ENCODE data around the gene MDP1. TPM values are rescaled to one million over a fixed set of nuclear protein-coding genes. Genes with fewer than 3 reads are reported as not detected.

The MDP1 gene
- total and polyA plus RNA-seq, 8 donors: 9.8 to 19.4 (median 12.4) TPM

- peaks cover 0 to 34% of the 10 kb centered on the region in 2 donors for H3K36me3 ChIP-seq
- no peaks in the 10 kb centered on the region for H3K4me1 ChIP-seq
- no peaks in the 10 kb centered on the region for H3K27me3 ChIP-seq
- H3K4me3 ChIP-seq: no peak within 1 kb of the TSS
- no peak for TF ChIP-seq CTCF (IDR thresholded peaks at IDR 0.05)
- no peak for ATAC-seq
- H3K27ac ChIP-seq: no peak within 1 kb of the TSS
- no peaks in the 10 kb centered on the region for H3K9me3 ChIP-seq
- intact Hi-C loops (cut with DNase I): no loop called here
- DNase-seq: no peak
Measured at GRCh38 chr14:24262821-24263733, 47.2 kb upstream of the MDP1 start, which contains the start of gene TGM1. TSS of gene TGM1 (minus strand) at chr14:24263177. CDS start at chr14:24262352, 825 bp downstream.

- H3K4me3 ChIP-seq: no peak overlapping the region
- no peak overlapping the region for H3K27ac ChIP-seq
- H3K4me1 ChIP-seq: no peaks in the 10 kb centered on the region
- no peaks in the 10 kb centered on the region for H3K9me3 ChIP-seq
- no peak for TF ChIP-seq CTCF (IDR thresholded peaks at IDR 0.05)
- ATAC-seq (no peak), DNase-seq (no peak)
- intact Hi-C loops (cut with DNase I): no loop called here
- H3K36me3 ChIP-seq: peaks cover 0 to 25% of the 10 kb centered on the region in 2 donors
- H3K27me3 ChIP-seq: no peaks in the 10 kb centered on the region
Measured at GRCh38 chr14:24261969-24262327, 46.1 kb upstream of the MDP1 start.

- H3K36me3 ChIP-seq: peaks cover 0 to 19% of the 10 kb centered on the region in 2 donors
- no peaks in the 10 kb centered on the region for H3K27me3 ChIP-seq
- no peaks in the 10 kb centered on the region for H3K4me1 ChIP-seq
- no peak overlapping the region for H3K4me3 ChIP-seq
- ATAC-seq (no peak), DNase-seq (no peak)
- H3K9me3 ChIP-seq: no peaks in the 10 kb centered on the region
- H3K27ac ChIP-seq: no peak overlapping the region
- intact Hi-C loops (cut with DNase I): no loop called here
- no peak for TF ChIP-seq CTCF (IDR thresholded peaks at IDR 0.05)
Measured at GRCh38 chr14:24261256-24261968, 45.5 kb upstream of the MDP1 start.

GRCh38 chr14:24260780-24261157 lies 44.9 kb upstream of the MDP1 start:
- Histone ChIP-seq H3K9me3 (no peaks in the 10 kb centered on the region), H3K27me3 (no peaks in the 10 kb centered on the region), H3K4me1 (no peaks in the 10 kb centered on the region), H3K4me3 (no peak overlapping the region), H3K36me3 (peaks cover 0 to 14% of the 10 kb centered on the region in 2 donors), H3K27ac (no peak overlapping the region)
- DNase-seq (no peak), ATAC-seq (no peak)
- no peak for TF ChIP-seq CTCF (IDR thresholded peaks at IDR 0.05)
- intact Hi-C loops (cut with DNase I): no loop called here
